CD4-positive, alpha-beta T cell treated with Interleukin-10 for 1 hour (primary cell): ENCODE results near the gene FOXJ3.

Source experiments
- DNase-seq: peaks from one replicate; pipeline ENCODE4 v3.0.0-alpha.2; 2020

Gene FOXJ3

GRCh38 chr1:42335050-42335808, at the start of gene FOXJ3:
FOXJ3 (minus strand) TSS chr1:42335235; CDS start chr1:42311093, 24,142 bp downstream.
- peak; percentile 93 for DNase-seq

GRCh38 chr1:42381280-42381673, 46.2 kb upstream of the FOXJ3 start:
- DNase-seq: peak; percentile 3

GRCh38 chr1:42380586-42381279, 45.7 kb upstream of the FOXJ3 start, which contains the start of gene RIMKLA:
RIMKLA (plus strand) TSS chr1:42380792; CDS start chr1:42380935, 143 bp downstream.
- DNase-seq: peak; percentile 29

- no peak for DNase-seq
These were observed 45.0 kb upstream of the FOXJ3 start for GRCh38 chr1:42379794-42380585.

- DNase-seq: no peak
These were observed 37.8 kb upstream of the FOXJ3 start for GRCh38 chr1:42372796-42373195.

- DNase-seq: no peak
These were observed 36.0 kb upstream of the FOXJ3 start for GRCh38 chr1:42370876-42371549.

- no peak for DNase-seq
These were observed 34.4 kb upstream of the FOXJ3 start for GRCh38 chr1:42369471-42369870.

GRCh38 chr1:42368096-42368795, 33.2 kb upstream of the FOXJ3 start:
- no peak for DNase-seq

- no peak for DNase-seq
These were observed 30.1 kb upstream of the FOXJ3 start for GRCh38 chr1:42365118-42365517.

- no peak for DNase-seq
These were observed 29.5 kb upstream of the FOXJ3 start for GRCh38 chr1:42364542-42364941.

- no peak for DNase-seq
These were observed 29.1 kb upstream of the FOXJ3 start for GRCh38 chr1:42364089-42364488.

- no peak for DNase-seq
These were observed 24.4 kb upstream of the FOXJ3 start for GRCh38 chr1:42359466-42359865.

GRCh38 chr1:42358791-42359190, 23.8 kb upstream of the FOXJ3 start:
- DNase-seq: no peak

- DNase-seq: no peak
These were observed 15.1 kb upstream of the FOXJ3 start for GRCh38 chr1:42350086-42350485.

- DNase-seq: no peak
These were observed 13.5 kb upstream of the FOXJ3 start for GRCh38 chr1:42348498-42348897.

- DNase-seq: no peak
These were observed 8.0 kb upstream of the FOXJ3 start for GRCh38 chr1:42343049-42343448.

- no peak for DNase-seq
These were observed 5.9 kb upstream of the FOXJ3 start for GRCh38 chr1:42340901-42341300.

- DNase-seq: no peak
These were observed 5.1 kb upstream of the FOXJ3 start for GRCh38 chr1:42340093-42340492.

- no peak for DNase-seq
These were observed 1.9 kb upstream of the FOXJ3 start for GRCh38 chr1:42336978-42337377.

GRCh38 chr1:42335809-42336518, 929 bp upstream of the FOXJ3 start:
- no peak for DNase-seq

- DNase-seq: no peak
These were observed 590 bp downstream of the FOXJ3 start for GRCh38 chr1:42334240-42335049.
